ENCODE measurements around the gene HTR4.

GRCh38 chr5:148457183-148457620, 197.1 kb downstream of the HTR4 start:
- peak; percentile 54 for TF ChIP-seq CTCF (IDR thresholded peaks at IDR 0.05)
- TF ChIP-seq EZH2 (IDR thresholded peaks at IDR 0.05), result no peak

All from neural progenitor cell (in vitro differentiated cells).